ENCODE data around the gene HYAL3.
"Not testable (repeated sequence)": the region's sequence is repeated elsewhere in the genome, so short reads cannot be mapped to it uniquely, and the experiment has no call there.

The HYAL3 gene

DNA sequence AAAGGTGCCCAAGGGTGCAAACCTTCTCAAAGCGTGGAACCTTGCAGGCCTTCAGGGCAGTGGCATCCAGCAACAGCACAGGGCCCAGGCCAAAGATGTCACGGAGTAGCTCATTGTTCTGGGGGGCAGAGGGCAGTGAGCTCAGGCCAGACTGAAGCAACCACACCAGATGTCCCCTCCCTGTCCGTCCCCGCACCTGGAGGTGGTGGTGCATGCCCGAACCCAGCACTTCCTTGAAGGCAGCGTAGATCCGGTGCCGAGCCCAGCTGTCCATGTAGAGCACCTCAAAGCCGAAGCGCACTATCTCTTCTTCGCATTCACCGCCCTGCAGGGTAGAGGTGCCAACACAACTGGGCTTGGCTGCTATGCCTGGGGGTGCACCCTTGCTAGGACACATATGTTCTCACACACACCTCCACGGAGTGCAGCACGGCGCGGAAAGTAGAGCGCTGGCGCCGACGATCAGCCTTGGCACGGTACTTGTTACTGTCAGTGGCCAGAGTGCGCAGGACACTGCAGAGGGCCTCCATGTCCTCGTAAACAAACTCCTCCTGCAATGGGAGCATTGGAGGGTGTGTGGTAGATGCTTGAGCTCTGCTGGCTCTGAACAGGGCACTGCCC is 10.7 kb downstream of the HYAL3 start:
- DNase-seq: no peak

DNA sequence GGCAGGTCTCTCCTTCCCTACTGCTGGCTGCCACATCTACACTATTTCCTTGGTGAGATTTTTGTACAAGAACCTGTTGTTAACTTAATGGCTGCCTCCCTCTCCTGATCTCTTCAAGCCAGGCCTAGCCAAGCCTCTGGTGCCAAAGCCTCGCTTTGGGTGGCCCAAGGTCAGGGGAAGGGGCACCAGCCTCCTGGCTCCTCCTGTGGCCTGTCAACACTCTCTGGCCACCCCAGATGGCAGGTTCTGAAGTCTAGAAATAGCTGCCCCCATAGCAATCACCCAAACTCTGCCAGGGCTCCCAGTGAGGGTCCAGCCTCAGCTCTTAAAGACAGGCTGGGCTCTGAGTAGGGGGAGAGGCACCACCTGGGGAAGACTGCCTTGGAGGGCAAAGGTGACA is 11.9 kb downstream of the HYAL3 start:
- DNase-seq: no peak

DNA sequence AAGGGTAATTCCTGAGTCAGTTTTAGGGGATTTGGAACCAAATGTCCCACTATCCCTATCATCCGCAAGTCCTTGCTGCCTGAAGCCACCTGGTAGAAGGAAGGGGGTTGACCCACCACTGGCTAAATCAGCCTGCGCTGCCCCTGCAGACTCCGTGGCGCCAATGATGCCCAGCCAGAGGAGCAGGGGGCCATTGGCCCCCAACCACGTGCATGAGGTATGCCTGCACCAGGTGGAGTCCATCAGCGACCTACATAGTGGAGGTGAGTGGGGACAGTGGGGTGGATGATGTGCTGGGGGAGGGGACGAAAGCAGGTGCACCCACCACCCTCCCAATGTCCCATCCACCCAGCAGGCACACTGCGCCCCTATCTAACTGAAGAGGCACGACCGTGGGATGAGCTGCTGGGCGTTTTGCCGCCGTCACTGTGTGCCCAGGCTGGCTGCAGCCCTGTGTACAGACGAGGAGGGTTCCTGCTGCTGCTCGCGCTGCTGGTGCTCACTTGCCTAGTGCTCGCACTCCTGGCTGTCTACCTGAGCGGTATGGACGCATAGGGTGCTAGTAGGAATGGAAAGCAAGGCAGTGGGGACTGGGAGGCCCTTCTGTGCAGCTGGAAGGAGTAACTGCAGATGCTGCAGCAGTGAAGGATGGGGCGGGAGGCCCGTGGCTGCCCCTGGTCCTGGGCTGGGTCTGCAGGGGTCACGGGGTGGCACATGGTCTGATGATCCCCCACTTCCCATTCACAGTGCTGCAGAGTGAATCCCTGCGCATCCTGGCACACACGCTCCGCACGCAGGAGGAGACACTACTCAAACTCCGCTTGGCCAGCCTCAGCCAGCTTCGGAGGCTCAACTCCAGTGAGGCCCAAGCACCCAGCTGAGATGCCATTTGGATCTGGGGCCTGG is 12.6 kb downstream of the HYAL3 start:
- no peak for DNase-seq

DNA sequence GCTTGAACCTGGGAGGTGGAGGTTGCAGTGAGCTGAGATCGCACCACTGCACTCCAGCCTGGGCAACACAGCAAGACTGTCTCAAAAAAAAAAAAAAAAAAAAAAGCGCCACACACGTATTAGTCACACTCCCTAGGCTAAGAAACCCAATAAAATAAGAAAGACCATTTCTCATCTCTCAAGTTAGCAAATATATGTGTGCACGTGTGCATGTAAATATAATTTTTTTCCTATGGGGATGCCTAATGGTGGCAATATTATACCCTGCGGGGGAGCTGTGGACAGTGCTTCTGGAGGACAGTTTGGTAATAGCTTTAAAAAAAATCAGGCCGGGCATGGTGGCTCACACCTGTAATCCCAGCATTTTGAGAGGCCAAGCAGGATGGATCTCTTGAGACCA is 15.1 kb downstream of the HYAL3 start:
- not testable (repeated sequence) for DNase-seq

DNA sequence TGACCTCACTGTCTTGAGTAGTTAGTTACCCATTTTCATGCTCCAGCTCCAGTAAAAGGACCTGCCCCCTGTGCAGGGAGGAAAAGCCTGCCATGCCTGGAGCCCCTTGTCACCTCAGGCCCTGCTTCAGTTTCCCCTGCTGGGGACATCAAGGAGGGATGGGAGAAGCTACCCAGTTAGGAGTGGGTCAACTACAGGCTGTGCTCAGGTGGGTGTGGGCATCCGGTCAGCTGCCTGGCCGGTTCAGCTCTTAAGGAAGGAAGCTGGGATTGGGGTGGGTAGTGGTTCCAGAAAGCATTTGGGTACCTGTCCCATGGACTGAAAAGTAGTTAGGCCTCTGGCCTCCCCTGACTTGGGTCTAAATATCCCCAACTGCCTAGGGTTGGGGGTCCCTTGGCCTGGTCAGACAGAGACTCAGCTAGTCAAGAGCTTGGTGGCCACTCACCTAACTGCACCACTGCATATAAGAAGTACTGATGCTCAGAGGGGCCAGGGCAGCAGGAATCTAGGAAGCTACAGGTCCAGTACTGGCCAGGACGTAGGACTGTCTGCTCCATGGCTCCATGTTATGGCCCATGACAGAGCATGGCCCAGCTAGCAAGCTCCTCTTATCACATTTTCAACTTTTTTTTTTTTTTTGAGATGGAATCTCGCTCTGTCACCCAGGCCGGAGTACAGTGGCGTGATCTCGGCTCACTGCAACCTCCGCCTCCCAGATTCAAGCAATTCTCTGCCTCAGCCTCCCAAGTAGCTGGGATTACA is 19.8 kb downstream of the HYAL3 start:
- no peak for DNase-seq

DNA sequence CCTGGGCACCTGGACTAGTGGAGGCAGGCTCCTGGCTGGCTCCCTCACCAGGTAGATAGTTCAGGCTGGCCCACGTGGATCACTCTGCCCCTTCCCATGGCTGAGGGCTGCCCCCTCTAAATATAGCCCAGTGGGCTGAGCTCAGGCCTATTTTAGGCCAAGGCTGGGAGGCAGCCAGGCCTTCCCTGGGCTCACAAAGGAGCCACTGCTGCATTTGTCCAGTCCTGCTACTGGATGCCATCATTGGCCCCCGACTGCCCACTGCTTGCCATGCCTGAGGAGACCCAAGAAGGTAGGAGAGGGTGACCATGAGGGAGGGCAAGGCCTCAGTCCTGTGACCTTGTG is 20.4 kb downstream of the HYAL3 start, which contains the start of gene LSMEM2:
LSMEM2 (plus strand) TSS at position 208 of the 345 bp plus-strand sequence; CDS start at position 235, 27 bp downstream.
- no peak for DNase-seq

DNA sequence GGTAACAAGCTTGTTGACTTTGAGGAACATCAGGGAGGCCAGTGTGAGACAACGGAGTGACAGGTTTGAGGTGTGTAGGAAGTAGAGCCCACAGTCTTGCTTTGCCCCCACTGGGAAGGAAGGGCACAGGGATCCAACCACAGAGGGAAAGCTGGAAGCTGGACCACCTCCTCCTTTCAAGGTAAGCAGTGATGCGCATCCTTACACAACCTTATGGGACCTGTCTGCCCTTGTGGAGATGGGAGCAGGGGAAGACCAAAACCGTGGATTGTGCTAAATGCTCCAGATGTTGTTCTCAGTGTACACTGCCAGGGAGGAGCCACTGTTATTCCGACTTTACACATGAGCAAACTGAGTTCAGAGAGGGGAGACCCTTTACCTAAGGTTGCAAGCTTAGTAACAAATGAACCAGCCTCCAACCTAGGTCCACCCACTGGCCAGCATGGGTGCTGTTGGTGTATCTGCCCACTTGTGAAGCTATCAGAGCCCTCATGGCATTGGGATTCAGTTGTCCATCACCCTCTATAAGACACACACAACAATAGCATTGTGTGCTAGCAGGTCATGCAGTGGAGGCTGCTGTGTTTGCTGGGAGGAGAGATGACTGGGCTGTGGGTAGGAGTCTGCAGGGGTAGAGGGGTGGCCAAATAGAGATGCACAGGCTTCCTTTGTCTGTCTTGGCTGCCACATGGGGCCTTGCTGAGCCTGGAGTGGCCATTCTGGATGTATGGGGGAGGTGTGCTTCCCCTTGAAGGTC is 20.9 kb downstream of the HYAL3 start:
- no peak for DNase-seq

DNA sequence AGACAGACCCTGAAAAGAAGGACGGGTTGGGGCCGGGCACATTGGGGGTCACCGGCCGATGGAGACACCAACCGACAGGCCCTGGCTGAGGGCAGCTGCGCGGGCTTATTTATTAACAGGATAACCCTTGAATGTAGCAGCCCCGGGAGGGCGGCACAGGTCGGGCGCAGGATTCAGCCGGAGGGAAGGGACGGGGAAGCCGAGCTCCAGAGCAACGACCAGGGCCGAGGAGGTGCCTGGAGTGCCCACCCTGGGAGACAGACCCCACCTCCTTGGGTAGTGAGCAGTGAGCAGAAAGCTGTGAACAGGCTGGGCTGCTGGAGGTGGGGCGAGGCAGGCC is 22.5 kb downstream of the HYAL3 start:
- DNase-seq: no peak

DNA sequence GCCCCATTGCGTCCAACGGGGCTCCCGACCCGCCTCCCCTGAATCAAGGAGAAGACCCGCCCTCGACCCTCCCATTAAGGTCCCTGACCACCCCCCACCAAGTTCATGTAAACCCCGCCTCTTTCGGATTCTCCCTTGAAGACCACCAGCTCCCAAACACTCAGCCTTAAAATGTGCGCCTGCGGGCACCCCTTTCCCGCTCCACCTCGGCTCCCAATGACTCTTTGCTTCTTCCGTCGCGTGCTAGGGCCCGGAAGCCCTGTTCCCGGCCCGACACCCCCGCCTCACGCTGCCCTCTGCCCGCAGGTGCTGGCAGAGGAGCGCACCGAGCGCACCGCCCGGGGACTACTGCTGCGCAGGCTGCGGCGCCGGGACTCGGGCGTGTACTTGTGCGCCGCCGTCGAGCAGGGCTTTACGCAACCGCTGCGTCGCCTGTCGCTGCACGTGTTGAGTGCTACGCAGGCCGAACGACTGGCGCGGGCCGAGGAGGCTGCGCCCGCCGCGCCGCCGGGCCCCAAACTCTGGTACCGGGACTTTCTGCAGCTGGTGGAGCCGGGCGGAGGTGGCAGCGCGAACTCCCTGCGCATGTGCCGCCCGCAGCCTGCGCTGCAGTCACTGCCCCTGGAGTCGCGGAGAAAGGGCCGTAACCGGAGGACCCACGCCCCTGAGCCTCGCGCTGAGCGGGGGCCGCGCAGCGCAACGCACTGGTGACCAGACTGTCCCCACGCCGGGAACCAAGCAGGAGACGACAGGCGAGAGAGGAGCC is 23.0 kb downstream of the HYAL3 start:
- no peak for DNase-seq

DNA sequence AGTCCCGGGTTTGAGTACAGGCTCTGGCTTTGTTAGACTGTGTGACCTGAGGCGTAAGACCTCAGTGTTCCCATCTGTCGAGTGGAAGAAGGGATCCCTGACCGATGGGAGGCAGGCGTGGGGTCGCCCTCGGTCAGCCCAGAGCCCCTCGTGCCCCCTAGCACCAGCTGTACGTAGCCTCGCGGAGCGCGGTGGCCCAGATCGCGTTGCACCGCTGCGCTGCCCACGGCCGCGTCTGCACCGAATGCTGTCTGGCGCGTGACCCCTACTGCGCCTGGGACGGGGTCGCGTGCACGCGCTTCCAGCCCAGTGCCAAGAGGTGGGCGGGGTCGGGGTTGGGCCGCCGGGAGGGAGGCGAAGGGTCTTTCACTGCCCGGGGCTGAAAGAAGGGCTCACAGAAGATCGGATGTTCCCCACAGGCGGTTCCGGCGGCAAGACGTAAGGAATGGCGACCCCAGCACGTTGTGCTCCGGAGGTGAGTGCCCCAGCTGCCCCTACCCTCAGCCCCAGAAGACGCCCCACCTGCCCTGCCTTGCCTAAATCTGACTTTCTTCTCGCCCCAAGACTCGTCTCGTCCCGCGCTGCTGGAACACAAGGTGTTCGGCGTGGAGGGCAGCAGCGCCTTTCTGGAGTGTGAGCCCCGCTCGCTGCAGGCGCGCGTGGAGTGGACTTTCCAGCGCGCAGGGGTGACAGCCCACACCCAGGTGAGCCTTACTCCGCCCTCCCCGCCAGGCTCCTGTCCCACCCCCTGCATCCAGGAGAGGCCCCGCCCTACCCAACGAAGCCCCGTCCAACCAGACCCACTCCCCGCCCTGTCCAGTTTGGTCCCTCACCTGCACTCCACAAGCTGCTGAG is 23.8 kb downstream of the HYAL3 start:
- no peak for DNase-seq

DNA sequence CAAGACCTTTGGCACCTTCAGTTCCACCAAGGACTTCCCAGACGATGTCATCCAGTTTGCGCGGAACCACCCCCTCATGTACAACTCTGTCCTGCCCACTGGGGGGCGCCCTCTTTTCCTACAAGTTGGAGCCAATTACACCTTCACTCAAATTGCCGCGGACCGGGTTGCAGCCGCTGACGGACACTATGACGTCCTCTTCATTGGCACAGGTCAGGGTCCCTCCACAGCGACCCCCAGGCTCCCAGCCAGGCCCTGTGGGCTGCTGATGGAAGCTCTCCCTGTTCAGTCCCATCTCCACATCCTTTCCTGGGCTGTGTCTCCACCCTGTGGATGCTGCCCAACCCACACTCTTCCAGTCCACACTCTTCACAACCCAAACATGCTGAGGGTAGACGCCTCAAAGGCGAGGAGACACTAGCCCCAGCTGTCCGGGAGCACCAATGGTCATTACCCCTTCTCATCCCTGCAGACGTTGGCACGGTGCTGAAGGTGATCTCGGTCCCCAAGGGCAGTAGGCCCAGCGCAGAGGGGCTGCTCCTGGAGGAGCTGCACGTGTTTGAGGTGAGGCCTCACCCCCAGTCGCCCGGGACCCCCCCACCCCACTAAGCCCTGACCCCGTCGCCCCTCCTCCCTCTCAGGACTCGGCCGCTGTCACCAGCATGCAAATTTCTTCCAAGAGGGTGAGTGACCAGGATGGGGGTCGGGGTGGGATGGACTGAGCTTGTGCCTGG is 24.7 kb downstream of the HYAL3 start:
- DNase-seq: peak; percentile 51

DNA sequence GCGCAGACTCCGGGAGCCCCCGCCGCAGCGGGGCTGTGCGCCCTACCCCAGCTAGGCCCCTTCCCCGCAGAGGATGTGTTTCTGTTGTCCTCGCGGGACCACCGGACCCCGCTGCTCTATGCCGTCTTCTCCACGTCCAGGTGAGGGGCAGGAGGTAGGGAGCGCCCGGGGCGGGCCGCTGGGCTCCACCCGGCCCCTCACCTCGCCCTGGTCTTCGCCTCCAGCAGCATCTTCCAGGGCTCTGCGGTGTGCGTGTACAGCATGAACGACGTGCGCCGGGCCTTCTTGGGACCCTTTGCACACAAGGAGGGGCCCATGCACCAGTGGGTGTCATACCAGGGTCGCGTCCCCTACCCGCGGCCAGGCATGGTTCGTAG is 25.5 kb downstream of the HYAL3 start:
- DNase-seq: no peak

DNA sequence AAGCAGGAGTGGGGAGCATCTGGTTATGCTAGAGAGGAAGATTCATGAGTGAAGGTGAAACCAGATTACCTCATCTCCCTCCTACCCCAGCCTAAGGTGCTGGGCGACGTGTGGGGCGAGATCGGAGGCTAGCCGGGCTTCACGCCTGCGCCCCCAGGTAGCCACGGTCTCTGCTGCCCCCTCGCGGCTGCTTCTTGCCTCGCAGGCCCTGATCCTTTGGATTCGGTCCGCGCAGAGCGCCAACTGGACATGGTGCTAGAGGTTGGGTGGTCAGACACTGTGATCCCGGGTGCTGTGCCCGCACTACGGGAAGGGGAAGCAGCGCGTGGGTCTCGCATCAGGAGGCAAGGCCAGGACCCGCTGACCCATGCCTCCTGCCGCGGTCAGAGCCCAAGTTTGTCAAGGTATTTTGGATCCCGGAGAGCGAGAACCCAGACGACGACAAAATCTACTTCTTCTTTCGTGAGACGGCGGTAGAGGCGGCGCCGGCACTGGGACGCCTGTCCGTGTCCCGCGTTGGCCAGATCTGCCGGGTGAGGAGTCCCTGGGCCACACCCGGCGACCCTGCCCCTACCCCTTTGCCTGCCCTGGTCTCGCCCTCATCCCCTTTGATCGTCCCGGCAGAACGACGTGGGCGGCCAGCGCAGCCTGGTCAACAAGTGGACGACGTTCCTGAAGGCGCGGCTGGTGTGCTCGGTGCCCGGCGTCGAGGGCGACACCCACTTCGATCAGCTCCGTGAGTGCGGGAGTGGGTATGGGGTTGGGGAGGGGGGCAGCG is 26.1 kb downstream of the HYAL3 start:
- DNase-seq: peak; percentile 72

DNA sequence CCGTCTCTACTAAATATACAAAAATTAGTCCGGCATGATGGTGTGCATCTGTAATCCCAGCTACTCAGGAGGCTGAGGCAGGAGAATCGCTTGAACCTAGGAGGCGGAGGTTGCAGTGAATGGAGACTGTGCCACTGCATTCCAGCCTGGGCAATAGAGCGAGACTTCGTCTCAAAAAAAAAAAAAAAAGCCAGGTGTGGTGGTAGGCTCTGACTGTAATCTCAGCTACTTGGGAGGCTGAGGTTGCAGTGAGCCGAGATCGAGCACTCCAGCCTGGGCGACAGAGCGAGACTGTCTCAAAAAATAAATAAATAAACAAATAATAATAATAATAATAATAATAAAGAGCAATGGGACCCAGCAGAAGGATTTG is 26.7 kb downstream of the HYAL3 start:
- not testable (repeated sequence) for DNase-seq

DNA sequence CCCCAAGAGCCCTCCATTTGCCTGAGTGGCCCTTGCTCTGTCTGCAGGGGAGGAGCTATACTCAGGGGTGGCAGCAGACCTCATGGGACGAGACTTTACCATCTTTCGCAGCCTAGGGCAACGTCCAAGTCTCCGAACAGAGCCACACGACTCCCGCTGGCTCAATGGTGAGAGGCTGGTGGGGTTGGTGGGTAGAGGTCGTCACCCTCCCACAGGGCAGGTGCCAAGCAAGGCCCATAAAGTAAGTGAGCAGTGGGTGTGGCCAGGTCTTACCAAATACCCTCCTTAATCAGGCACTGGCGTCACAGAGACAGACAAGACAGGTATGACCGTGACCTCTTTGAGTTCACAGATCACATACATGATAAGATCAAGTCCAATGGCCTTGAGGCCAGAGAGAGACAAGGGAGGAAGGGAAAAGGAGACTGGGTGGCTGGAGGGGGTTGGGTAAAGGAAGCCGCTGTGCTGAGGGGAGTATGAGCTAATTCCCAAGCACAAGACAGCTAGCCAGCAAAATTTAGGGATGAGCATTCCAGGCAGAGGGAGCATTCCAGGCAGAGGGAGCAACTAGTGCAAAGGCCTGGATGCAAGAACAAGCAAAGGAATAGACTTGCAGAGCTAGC is 27.8 kb downstream of the HYAL3 start:
- no peak for DNase-seq

DNA sequence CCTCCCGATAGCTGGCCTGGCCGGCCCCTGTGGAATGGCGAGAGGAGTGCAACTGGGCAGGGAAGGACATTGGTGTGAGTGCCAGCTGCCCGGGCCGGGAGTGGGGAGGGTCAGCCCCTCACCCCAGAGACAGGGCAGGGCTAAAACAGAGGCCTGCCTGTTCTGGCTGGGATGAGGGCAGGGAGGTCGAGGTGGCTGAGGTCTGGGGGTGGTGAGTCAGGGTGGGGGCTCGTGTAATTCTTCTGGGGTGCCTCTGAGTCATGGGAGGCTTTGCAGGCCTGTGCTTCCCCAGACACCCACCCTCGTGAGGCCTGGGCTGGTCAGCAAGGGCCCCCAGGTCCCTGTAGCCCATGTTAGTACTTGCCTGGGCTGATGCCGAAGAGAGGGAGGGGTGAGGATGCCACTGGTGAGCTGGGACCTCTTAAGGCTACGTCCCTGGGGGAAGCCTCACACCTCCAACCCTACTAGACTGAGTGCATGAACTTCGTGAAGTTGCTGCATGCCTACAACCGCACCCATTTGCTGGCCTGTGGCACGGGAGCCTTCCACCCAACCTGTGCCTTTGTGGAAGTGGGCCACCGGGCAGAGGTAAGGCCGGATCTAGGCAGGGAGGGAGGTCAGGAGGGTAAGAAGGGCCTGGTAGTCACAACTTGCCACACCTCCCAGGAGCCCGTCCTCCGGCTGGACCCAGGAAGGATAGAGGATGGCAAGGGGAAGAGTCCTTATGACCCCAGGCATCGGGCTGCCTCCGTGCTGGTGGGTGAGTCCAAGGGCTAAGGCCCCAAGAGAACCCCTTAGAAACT is 28.6 kb downstream of the HYAL3 start:
- no peak for DNase-seq

DNA sequence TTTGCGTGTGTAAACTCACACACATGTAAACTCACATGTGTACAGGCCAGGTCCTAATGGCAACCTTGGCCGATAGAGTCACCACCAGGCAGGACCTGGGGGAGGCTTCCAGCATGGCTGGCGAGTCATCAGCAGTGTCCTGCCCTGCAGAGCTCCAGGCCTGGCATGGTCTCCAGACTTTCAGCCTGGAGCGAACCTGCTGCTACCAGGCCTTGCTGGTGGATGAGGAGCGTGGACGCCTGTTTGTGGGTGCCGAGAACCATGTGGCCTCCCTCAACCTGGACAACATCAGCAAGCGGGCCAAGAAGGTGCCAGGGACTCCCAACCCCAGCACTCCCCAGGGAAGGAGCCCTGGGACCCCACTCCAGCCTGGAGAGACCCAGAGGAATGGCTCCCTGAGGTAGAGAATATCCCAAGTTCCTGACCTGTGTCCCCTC is 29.2 kb downstream of the HYAL3 start:
- no peak for DNase-seq

DNA sequence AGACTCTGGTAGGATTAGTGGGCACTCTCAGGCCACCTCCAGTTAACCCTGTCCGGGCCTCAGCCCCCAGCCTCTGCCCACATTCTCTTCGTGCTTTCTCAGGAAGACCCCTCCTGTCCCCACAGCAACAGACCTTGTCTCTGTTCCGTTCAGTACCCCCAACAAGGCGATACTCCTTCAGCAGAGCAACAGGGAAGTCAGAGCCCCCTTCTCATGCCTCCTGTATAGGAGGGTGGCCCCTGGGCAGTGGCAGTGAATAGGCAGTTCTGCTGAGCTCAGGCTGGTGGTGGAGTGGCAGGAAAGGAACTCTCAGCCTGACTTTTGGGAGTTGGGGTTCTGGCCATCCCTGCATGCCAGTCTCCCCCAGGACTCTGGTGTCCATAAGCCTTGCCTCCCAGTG is 29.7 kb downstream of the HYAL3 start:
- DNase-seq: no peak
